ENCODE measurements around the gene TTC34. TPM values are rescaled to one million over a fixed set of nuclear protein-coding genes. Genes with fewer than 3 reads are reported as not detected.
"Not testable (repeated sequence)": the region's sequence is repeated elsewhere in the genome, so short reads cannot be mapped to it uniquely, and the experiment has no call there.

TTC34 gene
- total and polyA plus RNA-seq, 2 of the 13 experiments (the other 11 are each of a cell fraction or from before 2014, with no cell fraction given) = 0.07 to 0.11 TPM

DNA sequence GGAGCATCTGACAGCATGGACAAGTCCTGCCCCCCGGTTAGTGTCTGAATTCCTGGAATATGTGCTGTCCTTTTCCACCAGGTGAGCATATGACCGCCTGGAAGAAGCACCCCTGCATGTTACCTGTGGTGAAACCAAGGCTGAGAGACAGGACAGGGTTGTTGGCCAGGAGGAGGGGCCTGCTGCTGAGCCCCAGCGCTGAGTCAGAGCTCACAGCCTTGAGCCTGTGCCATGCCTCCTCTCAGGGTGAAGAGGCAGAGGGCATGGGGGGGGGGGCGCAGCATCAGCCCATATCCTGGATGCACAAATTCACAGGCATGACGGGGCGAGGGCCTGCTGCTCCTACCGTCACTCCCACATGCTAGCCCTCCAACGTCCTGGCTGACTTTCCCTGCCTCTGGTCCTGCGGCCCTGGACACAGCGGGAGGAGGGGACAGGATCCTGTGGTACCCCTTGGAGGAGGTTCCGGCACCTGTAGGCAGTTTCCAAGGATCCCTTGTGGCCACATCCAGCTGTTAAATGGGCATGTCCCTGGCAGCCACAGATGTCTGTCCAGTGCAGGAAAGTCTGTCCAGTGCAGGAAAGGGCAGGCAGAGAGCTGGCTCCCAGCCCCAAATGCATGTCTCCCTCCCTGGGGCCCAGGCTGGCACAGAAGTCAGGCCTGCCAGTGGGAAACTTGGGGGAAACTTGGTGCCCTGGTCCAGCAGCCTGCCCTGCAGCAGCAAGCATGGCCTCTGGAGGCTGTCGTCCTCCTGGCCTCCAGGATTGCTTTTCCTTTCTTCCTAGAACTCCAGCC, 23.9 kb downstream of the TTC34 start:
- Histone ChIP-seq H2AFZ (ENCODE audit: low read length) (no peak overlapping the region), H3K4me3 (replicated peaks in 1 of 3; ENCODE audit: insufficient read depth in 1 of 3, low read depth in 2 of 3, low read length in 3 of 3) (no peak overlapping the region), H3K79me2 (ENCODE audit: insufficient read depth, low read length) (no peaks in the 10 kb centered on the region), H4K20me1 (ENCODE audit: insufficient read depth, low read length) (no peaks in the 10 kb centered on the region), H3K9ac (ENCODE audit: insufficient read depth, low read depth, low read length) (no peak overlapping the region), H3K36me3 (replicated peaks in 1 of 2; ENCODE audit: control insufficient read depth in 1 of 2, insufficient read depth in 2 of 2, low read length in 2 of 2) (no peaks in the 10 kb centered on the region), H3K4me1 (ENCODE audit: insufficient read depth, low read length) (no peaks in the 10 kb centered on the region), H3K4me2 (ENCODE audit: low read depth, low read length) (no peak overlapping the region), H3K27ac (ENCODE audit: extremely low read length, insufficient read depth, low read length) (no peak overlapping the region), H3K27me3 (ENCODE audit: control insufficient read depth in 1 of 2, insufficient read depth in 2 of 2, low read length in 2 of 2) (peaks cover 0 to 6% of the 10 kb centered on the region in 2 experiments; a peak in 2 of 5 replicates), H3K9me3 (ENCODE audit: low read length) (peaks cover 8% of the 10 kb centered on the region; the same call in 1 of the 2 replicates)
- WGBS (ENCODE audit: low lambda C conversion rate) = 0% methylated on average over 1 of the region's 12 CpGs
- intact Hi-C loops (cut with micrococcal nuclease; ENCODE audit: unreplicated experiment) = no loop called here
- ATAC-seq (no peak; the same call in 2 of the 3 replicates), DNase-seq (ENCODE audit: low spot score) (no peak), FAIRE-seq (no peak)
- ChIA-PET CTCF (ENCODE audit: low intra/inter-chr PET ratio, low total read pairs) (no interaction called here), POLR2A (no interaction called here)
- no peak for TF ChIP-seq RBAK (CRISPR knock-in tag; IDR thresholded peaks at IDR 0.05)
- TF ChIP-seq SP1 (IDR thresholded peaks at IDR 0.05) = no peak
- TF ChIP-seq SP1 (CRISPR knock-in tag; IDR thresholded peaks at IDR 0.05) = no peak
- TF ChIP-seq ZNF556 (CRISPR knock-in tag; IDR thresholded peaks at IDR 0.05; ENCODE audit: borderline replicate concordance) = no peak
- TF ChIP-seq, protein P1, sequence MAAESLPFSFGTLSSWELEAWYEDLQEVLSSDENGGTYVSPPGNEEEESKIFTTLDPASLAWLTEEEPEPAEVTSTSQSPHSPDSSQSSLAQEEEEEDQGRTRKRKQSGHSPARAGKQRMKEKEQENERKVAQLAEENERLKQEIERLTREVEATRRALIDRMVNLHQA (CRISPR knock-in tag; IDR thresholded peaks at IDR 0.05) = no peak
- no peak for TF ChIP-seq NFE2L2 (IDR thresholded peaks at IDR 0.05; ENCODE audit: low read length)
- no peak for TF ChIP-seq ZFP91 (CRISPR knock-in tag; IDR thresholded peaks at IDR 0.05; ENCODE audit: borderline replicate concordance)
- no peak for TF ChIP-seq TBL1XR1 (IDR thresholded peaks at IDR 0.05; ENCODE audit: borderline replicate concordance, low read length, partially characterized antibody)
- TF ChIP-seq ZNF367 (CRISPR knock-in tag; IDR thresholded peaks at IDR 0.05; ENCODE audit: borderline replicate concordance) = no peak
- TF ChIP-seq THAP11 (CRISPR knock-in tag; IDR thresholded peaks at IDR 0.05) = no peak
- TF ChIP-seq, protein P2, sequence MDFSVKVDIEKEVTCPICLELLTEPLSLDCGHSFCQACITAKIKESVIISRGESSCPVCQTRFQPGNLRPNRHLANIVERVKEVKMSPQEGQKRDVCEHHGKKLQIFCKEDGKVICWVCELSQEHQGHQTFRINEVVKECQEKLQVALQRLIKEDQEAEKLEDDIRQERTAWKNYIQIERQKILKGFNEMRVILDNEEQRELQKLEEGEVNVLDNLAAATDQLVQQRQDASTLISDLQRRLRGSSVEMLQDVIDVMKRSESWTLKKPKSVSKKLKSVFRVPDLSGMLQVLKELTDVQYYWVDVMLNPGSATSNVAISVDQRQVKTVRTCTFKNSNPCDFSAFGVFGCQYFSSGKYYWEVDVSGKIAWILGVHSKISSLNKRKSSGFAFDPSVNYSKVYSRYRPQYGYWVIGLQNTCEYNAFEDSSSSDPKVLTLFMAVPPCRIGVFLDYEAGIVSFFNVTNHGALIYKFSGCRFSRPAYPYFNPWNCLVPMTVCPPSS (IDR thresholded peaks at IDR 0.05) = no peak
- no peak for TF ChIP-seq ZC3H4 (CRISPR knock-in tag; IDR thresholded peaks at IDR 0.05; ENCODE audit: borderline replicate concordance)
- no TSS peak for BruUV-seq (replicated peaks)
- in situ Hi-C loops (cut with HindIII; ENCODE audit: extremely low pct_ligation_motif_present, low pct_unique_long_range_greater_than_20kb) = no loop called here

DNA sequence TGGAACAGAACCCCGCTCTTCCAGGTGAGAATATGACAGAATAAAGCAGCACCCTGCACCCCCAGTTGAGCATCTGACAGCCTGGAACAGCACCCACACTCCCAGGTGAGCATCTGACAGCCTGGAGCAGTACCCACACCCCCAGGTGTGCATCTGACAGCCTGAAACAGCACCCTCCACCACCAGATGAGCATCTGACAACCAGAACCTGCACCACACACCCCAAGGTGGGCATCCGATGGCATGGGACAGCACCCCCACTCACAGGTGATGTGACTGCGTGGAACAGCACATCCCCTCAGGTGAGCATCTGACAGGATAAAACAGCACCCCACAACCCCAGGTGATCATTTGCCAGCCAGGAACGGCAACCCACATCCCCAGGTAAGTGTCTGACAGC, 26.2 kb downstream of the TTC34 start:
- BruUV-seq (replicated peaks); CTCF ChIA-PET (ENCODE audit: low intra/inter-chr PET ratio, low total read pairs); ATAC-seq; H3K9ac ChIP-seq (ENCODE audit: insufficient read depth, low read depth, low read length); in situ Hi-C loops (cut with HindIII; ENCODE audit: extremely low pct_ligation_motif_present, low pct_unique_long_range_greater_than_20kb); H2AFZ ChIP-seq (ENCODE audit: low read length); H3K9me3 ChIP-seq (ENCODE audit: low read length); H3K4me2 ChIP-seq (ENCODE audit: low read depth, low read length); H3K79me2 ChIP-seq (ENCODE audit: insufficient read depth, low read length); H3K4me3 ChIP-seq (replicated peaks in 1 of 3; ENCODE audit: insufficient read depth in 1 of 3, low read depth in 2 of 3, low read length in 3 of 3); H3K36me3 ChIP-seq (replicated peaks in 1 of 2; ENCODE audit: control insufficient read depth in 1 of 2, insufficient read depth in 2 of 2, low read length in 2 of 2); H3K27me3 ChIP-seq (ENCODE audit: control insufficient read depth in 1 of 2, insufficient read depth in 2 of 2, low read length in 2 of 2); FAIRE-seq; POLR2A ChIA-PET; H3K4me1 ChIP-seq (ENCODE audit: insufficient read depth, low read length); H4K20me1 ChIP-seq (ENCODE audit: insufficient read depth, low read length); DNase-seq (ENCODE audit: low spot score); intact Hi-C loops (cut with micrococcal nuclease; ENCODE audit: unreplicated experiment); H3K27ac ChIP-seq (ENCODE audit: extremely low read length, insufficient read depth, low read length): not testable (repeated sequence)
- WGBS (ENCODE audit: low lambda C conversion rate) = no CpG with 5 or more reads among the region's 4 CpGs

Data from HepG2 (cell line).